Hematopoietic multipotent progenitor cell treated with erythropoietin and hydrocortisone succinate and interleukin-3 and kit ligand, for 8 days (in vitro differentiated cells): Measurements from ENCODE around the gene NPY1R.

Source experiments
- DNase-seq: peaks from one replicate; pipeline ENCODE4 v3.0.0-alpha.2; 2015

Gene NPY1R

DNA sequence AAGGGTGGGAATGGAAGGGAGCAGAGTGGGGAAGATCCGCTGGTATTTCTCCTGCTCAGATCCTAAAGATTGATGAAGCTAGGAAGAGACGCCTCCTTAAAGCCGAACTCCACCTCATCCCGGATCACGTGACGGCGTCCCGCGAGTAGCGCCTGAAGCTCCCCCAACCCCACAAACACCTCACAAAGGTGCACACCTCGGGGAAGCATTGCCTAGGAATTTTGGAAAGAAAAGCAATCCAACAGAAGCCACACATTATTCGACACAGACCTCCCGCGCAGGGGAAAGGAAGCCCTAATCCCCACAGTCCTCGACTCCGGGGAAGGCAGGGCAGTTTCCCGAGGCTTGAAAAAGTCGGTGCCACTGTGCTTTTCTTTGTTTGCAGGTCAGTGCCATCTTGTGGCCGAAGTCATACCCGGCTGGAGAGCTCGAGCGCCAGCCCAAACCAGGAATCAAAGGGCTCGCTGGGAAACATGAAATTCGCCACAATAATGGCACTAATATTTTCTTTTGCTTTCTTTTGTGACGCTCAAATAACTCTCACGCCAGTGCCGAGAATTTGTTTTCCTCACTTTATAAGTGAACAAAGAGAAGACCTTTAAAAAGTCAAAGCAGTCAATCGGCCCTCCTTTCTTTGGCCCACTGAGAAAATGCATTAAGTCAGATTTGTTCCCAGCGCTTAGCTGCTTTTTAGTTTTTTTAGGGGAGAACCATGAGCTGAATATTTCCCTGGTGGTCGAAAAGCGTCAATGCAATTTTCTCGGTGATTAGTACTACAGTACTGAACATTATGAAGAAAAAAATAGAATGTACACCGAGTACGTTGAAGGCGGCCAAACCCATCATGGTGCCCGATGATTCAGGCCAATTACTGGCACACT is at the start of gene NPY1R:
Gene NPY1R (minus strand): TSS at position 71 of the 881 bp plus-strand sequence. CDS start 6,042 bp downstream, outside the sequence.
- peak; percentile 72 for DNase-seq

DNA sequence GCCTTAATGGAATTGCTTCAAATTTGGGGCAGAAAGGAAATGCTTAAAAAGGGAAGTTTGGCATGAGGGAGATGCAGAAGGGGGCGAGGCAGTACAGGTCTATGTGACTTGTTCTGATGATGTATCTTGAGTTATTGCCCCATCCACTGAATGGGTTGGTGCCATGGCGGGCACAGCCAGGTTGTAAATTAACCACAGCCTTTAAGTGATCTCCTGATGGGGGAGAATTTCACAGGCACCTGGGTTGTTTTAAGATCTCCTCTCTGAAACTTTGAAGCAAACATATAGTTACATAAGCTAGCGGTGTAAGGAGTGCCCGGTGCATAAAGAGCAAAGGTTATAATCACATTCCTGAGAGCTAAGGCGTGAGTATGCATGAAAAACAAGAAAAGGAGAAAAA is 48.3 kb upstream of the NPY1R start:
- no peak for DNase-seq

DNA sequence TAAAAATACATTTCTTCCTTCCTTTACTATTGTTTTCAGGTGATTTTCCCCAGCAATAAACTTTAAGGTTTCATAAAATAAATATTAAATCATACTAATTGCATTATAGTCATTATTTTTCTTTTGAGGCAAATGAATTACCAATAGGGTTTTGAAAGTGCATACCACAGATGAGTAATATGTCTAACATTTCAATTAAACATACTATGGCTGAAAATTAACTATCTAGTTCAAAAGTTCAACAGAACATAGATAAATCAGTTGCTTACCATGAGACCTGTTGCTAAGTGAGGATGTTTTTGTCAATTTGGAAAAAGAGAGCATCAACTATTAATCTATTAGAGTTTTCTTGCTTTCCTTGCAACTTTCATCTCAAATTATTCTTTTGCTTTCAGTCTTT is 46.3 kb upstream of the NPY1R start:
- DNase-seq = no peak

DNA sequence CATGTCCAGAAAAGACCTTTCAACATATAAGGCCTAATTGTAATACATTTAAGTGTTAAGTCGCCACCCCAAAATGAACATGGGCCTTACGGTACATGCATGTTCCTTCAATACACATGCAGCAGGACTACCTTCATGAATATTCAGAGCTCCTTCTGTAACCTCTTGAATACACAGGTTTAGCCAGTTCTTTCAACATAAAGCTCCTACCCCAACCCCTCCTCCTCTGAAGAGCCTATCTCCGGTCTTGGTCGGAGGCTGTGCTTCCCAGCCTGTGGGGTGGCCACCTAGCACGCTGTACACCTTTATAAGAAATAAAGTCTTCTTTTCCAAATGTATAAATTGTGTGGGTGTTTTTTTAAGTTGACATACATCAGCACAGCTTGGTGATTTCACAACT is 39.6 kb upstream of the NPY1R start:
- no peak for DNase-seq

DNA sequence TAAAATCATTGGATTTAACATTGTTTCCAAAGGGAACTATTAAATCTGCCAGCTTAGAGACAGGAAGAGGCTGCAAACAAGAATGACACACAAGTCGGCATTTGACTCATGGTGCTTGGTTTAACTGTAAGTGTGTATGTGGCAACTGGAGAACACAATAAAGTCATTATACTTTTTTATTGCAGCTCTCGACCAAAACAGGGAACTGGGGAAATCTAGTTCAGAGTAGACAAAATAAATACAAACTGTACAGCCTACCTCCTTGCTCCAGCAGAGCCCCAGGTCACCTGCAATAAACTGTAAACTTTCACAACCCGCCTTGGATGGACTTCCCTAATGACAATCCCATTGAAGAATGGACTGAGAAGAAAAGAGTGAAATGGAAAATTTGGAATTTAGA is 35.3 kb upstream of the NPY1R start:
- DNase-seq = no peak

DNA sequence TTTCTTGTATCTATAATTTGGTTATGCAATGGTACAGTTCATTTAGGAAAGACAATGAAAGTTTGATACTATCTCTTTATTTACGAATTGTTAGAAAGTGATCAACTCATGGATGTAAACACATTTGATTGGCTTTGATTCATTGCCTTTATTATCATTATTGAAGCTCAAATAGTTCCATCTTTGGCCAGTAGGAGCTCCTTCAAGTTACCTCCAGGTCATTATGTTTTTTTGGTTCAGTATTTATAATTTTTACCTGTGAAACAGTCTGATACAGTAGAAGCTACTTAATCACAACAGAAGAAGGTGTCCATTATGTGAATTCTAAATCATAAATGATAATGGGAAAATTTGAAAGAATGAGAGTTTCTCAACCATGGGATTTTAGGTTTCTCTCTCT is 23.7 kb upstream of the NPY1R start:
- no peak for DNase-seq

DNA sequence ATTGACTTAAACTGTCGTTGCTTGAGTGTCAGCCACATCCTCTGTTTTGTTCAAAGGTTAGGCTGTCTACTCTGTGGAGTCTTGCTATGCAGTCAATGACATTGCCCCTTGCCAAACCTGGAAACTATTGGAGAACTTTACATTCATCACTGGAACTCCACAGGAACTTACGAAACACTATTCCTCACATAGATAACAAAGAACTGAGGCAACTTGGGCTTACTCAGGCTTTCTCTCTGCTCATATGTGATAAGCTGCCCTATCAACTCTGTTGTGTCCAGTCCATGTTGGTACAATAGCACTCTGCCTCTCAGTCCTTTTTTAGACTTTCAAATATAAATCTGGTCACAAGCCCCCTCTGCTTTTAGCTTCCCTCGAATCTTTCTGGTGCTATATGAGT is 20.7 kb upstream of the NPY1R start:
- no peak for DNase-seq

DNA sequence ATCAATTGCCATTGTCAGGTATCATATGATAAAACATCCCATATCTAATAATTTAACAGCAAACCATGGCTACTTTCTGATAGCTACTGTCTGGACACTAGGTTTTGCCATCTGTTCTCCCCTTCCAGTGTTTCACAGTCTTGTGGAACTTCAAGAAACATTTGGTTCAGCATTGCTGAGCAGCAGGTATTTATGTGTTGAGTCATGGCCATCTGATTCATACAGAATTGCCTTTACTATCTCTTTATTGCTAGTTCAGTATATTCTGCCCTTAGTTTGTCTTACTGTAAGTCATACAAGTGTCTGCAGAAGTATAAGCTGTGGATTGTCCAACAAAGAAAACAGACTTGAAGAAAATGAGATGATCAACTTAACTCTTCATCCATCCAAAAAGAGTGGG is 18.3 kb upstream of the NPY1R start:
- no peak for DNase-seq

DNA sequence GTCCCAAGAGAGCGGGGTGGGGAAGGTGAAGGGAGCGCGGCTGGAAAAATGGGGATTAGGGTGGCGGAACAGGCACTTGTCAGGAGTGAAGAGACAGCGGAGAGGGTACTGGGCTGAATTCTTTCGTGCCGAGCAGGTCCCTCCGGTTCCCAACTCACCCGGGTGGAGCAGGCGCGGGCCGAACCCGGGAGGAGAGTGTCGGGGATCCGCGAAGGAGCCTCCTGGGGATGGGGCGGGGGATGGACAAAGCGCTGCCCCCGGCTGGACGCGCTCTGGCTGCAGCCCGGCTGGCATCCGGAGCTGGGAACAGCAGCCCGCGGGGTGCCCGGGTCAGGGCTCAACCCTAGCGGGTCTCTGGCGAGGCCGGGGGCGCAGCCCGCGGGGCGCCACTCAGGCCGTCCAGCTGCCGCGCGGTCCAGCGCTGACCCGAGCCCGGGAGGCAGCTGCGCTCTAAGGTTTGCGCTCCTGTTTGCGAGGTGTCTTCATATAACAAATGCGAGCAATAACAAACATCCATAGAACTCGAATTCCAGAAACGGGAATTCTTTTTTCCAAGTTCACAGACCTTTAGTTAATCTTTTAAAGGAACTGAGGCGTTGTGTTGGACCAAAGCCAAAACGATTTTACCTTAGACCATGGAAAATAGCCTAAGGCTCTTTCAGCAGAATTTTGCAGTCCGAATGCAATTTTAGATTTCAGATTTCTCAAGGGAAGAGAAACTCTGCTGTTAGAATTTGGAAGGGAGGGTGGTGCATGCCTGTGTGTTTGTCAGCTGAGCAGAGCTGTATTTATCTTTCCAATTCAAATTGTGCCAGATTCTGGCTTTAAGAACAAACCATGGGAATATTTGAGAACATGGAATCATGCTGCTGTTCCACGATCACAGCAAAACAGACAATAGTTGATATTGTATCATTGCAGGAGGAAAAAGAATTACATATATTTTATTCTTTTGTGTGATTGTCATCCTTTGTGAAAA is 12.0 kb upstream of the NPY1R start:
- DNase-seq = no peak

DNA sequence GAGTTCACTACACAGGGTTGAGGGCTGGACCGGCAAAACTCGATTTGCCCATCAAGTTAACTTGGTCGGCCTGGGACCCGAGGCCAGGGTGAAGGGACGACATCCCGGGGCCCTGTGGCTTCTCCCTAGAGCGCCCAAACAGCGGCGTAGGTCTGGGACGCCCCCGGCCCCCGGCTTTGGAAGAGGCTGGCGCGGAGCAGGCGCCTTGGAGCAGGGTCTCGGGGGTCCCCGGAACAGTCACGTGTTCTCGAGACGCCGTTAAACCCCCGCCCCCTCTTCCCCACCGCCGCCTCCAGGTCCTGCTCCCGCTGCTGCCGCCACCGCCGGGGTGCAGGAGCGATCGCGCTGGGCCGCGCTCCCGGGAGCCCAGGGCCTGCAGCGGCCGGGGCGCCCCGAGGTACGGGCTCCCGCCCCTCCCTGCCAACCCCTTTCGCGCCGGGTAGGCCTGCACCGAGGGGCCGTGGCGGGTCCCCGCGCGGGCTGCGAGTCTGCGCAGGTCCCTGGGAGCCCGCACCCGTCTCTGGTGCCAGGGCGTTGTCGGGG is 11.3 kb upstream of the NPY1R start, which contains the start of gene NPY5R:
Gene NPY5R (plus strand): TSS at position 289 of the 543 bp plus-strand sequence. CDS start 6,382 bp downstream, outside the sequence.
- DNase-seq = no peak

DNA sequence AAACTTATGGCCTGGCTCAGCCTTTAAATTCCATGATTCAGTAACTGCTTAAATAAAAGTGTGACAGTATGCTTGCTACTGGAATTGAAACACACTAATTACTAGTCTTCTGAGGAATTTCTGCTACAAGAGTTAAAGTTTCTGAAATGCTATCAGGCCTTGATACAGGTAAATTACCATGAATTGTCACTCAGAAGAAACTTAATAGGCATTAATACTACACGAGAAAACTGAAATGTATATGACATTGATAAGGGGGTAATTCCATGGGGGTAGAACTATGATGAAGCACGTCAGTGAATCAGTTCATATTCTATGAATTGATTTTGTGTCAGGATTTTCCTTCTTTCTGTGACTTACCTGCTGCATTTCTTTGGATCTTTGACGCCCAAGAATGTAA is 3.0 kb upstream of the NPY1R start:
- no peak for DNase-seq

DNA sequence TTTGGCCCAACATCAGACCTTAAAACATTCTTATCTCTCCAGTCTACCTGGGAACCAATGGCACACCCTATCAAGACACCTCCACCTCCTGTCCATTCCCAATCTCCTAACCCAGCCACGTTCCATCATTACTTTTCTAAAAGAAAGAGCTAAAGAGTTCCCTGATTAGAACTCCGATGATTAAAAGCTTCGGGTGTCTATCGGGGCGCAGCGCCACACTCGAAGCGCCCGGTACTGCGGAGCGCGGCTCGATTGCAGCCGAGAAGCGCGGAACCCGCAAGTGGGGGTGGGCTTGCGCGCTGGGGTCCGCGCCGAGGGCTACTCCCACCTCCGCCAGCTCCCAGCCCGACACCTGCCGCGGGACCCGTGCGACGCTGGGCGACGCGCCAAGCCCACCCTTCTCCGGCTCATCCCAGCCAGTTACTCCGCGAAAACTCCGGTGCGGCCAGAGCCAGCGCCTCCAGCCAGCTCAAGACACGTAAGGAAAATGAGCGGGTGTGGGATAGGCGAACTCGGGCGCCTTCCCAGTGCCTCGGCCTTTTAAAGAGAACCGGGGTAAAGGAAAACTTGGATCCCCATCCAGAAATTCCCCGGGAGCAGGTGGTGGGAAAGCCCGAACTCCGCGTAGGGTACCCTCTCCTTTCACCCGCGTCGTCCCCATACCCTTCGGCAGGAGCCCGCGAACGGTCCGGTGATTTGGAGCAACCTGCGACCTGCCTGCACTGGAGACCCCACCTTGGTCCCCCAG is 593 bp downstream of the NPY1R start:
- DNase-seq = no peak

DNA sequence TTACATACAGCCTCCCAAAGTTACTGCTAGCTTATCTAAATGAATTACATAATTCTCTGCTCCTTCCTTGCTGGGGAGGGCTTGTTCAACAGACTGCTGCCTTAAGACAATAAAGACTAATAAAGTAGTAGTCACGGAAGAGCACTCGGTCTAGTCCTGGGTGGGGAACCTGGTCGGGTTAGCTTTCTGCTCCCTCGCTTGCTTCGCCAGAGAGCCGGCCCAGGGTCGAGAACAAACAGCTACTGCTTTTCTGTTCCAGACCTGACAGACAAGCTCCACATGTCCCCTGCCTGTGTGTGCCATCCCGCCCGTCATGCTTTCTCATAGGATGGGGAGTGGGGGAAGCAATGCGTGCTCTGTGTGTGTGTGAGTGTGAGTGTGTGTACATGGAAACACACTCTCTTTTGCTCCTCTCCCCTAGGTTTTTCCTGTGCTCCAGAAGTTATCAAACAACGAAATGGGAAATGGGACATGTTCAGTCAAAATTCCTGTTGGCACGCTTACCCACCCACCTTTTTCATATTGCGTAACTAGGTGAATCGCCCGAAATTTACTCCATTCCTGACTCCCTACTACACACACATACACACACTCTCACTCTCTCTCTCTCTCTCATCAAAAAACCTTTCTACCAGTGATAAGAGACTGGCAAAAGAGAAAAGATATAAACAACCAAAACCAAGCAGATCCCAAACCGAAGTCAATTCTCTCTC is 1.3 kb downstream of the NPY1R start:
- no peak for DNase-seq

DNA sequence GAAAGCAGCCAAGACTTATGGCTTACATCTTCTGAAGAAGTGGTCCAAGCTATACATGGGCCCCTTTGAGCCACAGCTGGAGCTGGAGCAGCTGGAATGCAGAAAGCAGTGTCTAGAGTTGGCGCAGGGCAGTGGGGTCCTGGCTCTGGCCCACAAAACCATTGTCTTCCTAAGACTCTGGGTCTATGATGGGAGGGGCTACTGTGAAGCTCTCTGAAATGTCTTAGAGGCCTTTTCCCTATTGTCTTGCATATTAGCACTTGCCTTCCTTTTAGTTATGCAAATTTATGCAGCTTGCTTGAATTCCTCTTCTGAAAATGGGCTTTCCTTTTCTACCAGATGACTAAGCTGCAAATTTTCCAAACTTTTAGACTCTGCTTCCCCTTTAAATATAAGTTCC is 15.3 kb downstream of the NPY1R start:
- DNase-seq = no peak

DNA sequence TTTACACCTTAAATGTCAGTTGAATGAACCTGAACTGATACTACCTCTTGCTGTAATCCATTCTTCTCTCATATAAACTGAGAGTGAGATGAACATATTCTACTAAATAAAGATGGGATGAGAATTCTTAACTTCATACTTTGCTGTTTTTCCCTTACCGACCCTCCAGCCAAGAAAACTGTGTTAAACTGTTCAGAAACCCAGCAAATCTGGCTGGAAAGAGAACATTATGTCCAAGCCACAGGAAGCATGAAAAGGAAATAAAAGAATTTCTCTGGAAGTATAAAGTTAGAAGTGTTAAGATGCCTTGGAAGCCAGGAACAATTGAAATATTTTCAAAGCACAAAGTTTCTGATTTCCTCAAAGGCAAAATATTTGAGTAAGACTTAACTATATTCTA is 22.9 kb downstream of the NPY1R start:
- no peak for DNase-seq

DNA sequence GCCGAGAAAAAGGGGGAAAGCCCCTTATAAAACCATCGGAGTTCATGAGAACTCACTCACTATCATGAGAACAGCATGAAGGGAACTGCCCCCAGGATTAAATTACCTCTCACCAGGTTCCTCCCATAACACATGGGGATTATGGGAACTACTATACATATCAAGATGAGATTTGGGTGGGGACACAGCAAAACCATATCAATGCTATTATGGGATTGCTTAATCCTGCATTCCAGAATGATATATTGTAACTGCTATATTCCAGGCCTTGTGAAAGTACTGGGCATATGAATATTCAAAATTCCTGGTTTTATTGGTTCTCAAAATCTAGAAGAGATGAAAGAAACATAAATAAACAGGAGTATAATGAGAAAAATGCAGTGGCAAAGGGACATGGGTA is 29.3 kb downstream of the NPY1R start:
- DNase-seq = no peak

DNA sequence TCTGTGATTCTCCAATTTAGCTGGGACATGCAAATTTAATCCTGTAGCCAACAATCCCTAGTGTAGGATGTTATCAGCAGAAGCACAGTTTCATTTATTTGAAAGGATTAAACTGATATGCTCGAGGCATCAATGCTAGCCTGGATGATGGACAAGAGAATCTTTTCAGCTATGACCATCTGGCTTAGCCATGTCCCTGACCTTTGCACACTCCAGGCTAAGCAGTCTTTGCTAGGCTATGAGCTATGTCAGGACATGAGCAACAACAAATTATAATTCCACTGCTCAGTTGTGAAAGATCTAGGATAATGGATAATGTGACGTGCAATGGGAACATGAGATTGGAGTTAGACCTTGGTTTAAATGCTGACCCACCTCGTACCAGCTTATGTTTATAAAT is 32.0 kb downstream of the NPY1R start:
- no peak for DNase-seq

DNA sequence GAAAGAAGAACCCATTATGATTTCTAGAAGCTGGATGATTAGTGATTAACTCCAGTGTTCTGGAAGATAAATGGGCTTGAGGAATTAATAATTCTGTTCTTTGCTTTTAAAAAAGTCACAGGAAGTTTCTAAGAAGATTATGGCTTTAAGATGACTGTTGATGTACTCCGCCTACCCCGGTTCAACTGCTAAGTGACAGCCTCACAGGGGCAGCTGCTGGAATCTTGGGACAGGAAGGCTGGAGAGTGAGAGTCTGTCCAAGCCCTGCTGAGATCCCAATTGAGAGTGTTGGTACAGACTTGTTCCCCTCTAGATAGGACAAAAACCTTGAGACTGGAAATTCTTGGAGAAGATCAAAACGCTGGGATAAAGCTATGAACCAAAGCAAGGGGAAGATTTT is 37.3 kb downstream of the NPY1R start:
- DNase-seq = no peak

DNA sequence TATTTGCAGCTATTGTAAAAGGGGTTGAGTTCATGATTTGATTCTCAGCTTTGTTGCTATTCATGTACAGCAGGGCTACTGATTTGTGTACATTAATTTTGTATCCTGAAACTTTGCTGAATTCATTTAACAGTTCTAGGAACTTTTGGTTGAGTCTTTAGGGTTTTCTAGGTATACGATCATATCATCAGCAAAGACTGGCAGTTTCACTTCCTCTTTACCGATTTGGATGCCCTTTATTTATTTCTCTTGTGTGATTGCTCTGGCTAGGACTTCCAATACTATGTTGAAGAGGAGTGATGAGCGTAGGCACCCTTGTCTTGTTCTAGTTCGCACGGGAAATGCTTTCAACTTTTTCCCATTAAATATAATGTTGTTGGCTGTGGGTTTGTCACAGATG is 48.1 kb downstream of the NPY1R start:
- no peak for DNase-seq

DNA sequence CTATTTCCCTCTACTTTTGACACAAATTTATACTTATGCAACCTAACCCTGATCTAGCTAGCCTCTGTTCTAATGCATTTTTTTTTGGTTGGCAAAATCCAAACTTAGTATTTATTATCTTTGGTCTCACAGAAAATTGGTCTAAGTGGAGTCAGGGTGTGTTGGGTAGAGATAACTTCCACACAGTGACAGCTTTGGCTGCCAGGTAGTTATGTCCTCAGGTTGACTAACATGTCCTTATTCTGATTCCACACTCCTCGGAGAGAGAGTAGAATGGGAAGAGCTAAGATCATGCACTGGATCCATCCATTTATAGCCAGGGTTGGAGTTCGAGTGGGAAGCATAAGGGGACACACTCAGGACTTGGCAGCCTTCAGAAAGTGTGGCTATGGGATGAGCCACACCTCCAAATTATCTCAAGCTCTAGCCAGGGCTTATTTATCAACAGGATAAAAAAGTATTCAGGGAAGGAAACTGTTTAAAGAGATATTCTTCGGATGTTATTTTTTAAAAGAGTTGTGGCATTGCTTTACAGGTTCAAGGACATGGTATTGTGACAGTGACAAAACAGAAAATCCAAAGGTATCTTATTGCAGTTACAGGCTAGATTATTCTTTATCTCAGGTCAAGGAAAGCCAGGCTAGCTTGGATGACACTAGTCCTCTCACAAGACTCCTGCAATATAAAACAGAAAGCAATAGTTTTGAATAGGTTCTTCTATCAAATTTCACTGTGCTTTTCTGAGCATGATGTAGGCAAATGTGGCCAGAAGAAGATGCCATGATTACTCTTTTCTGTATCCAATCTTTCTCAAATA is 51.5 kb downstream of the NPY1R start:
- DNase-seq = peak; percentile 4

DNA sequence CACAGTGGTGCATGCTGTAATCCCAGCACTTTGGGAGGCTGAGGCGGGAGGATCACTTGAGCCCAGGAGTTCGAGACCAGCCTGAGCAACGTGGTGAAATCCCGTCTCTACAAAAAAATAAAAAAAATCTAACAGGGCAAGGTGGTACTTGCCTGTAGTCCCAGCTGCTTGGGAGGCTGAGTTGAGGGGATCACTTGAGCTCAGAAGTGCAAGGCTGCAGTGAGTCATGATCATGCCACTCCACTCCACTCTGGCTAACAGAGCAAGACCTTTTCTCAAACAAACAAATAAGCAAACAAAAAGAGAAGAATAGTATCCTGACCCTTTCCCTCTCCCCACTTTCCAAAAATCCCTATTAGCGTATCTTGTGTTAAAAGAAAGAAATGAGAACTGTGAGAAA is 52.7 kb downstream of the NPY1R start:
- no peak for DNase-seq
